ENCODE data around the gene VAC14. TPM values are rescaled to one million over a fixed set of nuclear protein-coding genes. Genes with fewer than 3 reads are reported as not detected.

The VAC14 gene
- total and polyA plus RNA-seq, 2 experiments from 2014 or later = 42.3 to 77.7 TPM

- TF ChIP-seq ZNF462 (CRISPR knock-in tag; IDR thresholded peaks at IDR 0.05) (no peak), NANOG (IDR thresholded peaks at IDR 0.05; ENCODE audit: borderline replicate concordance) (no peak), POLR2AphosphoS5 (IDR thresholded peaks at IDR 0.05; ENCODE audit: low read depth) (no peak), STAT1 (IDR thresholded peaks at IDR 0.05; ENCODE audit: unreplicated experiment) (no peak), CREB1 (CRISPR knock-in tag; IDR thresholded peaks at IDR 0.05; ENCODE audit: low read depth) (no peak), REST (IDR thresholded peaks at IDR 0.05; ENCODE audit: unreplicated experiment) (no peak)
Measured at GRCh38 chr16:70723740-70724145, 77.2 kb downstream of the VAC14 start (continued).

Data from GM23338 (cell line).